ENCODE measurements around the gene TOP2B.

TOP2B gene

DNA sequence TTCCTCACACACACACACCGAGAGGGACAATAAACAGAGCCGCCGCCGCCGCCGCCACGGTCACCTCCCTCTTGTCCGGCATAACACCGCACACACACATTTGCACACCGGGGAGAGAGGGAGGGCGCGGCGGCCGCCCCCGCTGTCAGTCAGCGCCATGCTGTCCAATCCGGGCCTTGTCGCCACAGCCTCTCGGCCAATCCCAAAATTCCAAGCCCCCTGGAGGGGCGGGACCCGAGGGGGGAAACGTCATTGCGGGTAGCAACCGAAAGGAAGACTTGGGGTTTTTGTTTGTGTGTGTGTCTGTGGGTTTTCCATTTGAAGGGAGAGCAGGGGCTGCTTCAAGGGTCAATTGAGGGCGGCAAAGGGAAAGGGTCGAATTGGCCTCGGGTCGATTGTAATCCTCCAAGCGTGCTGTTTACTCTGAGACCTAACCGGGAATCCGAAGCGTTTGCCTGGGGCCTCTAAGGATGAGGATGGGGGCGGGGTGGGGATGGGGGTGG lies at the start of gene TOP2B:
Gene TOP2B, minus strand, starts transcription at position 96 of the 503 bp plus-strand sequence. CDS start 610 bp downstream, outside the sequence.
- peak; percentile 77 for DNase-seq

DNA sequence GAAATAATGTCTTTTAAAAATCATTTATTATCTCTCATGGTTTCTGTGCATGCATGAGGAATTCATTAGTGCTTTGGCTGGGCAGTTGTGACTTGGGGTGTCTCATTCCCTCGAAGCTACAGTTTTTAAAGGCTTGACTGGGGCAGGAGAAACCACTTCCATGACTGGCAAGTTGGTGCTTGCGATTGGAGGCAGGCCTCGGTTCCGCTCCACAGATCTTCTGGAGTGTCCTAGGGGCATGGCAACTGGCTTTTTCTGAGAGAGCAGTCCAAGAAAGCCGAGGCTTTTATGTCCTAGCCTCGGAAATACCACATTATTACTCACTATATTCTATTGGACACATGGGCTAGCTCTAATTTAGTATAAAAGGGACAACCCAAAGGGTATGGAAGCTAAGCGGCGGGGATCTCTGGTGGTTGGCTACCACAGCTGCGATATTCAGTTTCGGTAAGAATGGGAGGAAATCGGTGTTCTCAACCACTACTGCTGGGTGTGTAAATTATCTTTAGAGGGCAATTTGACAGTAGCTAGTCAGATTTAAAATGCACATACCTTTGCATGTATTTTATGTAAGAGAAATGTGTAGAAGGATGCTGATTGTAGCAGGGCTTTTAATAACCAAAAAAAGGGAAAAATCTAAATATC lies 48.8 kb upstream of the TOP2B start:
- no peak for DNase-seq

- DNase-seq, result no peak
These were observed 46.4 kb upstream of the TOP2B start for GRCh38 chr3:25711090-25711489.

DNA sequence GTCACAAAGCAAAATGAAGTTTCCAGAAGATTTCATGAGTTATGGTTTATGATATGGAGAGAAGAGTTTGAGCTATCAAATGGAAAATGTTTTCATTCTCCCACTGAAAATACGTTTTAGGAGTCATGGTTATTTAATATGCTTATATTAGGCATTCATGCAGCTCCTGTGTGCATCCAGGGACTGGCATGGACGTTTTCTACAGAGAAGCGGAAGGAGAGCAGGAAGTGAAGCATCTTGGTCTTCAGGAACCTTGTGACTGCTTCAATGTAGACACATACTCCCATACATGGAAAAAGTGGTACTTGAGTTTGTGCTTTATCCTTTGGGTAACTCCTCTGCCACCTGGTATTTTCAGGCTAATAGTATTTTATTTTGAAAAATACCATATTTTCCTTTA lies 43.3 kb upstream of the TOP2B start:
- DNase-seq, result no peak

DNA sequence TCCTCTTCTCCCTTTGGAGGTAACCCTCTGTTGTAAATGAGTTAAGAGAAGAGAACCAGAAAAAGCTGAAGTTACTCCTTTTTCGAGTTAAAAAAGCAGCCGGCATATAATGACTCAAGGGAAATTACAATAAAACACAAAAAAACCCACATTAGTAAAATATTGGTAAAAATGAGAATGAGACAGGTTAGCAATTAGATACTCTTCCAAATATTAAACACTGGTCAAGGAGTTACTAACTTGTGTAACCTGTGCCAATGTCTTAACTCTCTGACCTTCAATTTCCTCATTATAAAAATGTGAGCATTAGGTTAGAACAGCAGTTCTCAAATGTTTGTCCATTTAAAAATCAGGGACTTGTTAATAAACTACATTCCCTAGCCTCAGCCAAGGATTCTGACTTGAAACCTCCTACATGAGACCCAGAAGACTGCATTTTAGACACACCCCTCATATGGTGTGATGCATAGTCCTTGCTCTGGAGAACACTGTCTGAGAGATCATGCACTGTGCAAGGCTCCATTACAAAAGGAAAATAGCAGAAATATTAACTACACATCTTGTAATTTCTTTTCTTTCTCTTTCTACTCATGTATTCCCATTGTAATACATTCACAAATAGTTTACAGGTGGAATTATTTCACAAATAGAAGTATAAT lies 42.7 kb upstream of the TOP2B start:
- DNase-seq, result no peak

GRCh38 chr3:25706213-25706612 lies 41.5 kb upstream of the TOP2B start:
- no peak for DNase-seq

DNA sequence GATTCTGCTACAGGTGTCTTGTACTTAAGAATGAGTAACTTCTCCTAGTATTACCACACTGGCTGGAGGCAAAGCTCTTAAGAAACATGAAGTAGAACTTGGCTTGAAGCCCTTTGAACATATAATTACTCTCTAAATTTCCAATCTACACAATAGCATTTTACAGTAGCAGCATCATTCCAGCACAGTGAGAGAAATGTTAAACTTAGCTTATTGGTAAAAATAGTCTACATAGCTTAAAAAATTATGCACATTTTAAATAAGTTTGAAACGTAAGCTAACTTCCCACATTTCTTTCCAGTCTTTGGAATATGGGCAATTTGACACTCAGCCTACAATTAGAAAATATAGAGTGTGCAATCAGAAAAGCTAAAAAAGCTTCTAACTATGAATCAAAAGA lies 32.8 kb upstream of the TOP2B start:
- no peak for DNase-seq

GRCh38 chr3:25695731-25696420 lies 31.2 kb upstream of the TOP2B start:
- DNase-seq, result no peak

DNA sequence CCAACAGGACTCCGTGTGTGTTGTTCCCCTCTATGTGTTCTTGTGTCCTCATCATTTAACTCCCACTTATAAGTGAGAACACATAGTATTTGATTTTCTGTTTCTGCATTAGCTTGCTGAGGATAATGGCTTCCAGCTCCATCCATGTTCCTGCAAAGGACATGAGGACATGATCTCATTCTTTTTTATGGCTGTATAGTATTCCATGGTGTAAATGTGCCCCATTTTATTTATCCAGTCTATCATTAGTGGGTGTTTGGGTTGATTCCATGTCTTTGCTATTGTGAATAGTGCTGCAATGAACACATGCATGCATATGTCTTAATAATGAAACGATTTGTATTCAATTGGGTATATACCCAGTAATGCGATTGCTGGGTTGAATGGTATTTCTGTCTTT lies 28.5 kb upstream of the TOP2B start:
- no peak for DNase-seq

DNA sequence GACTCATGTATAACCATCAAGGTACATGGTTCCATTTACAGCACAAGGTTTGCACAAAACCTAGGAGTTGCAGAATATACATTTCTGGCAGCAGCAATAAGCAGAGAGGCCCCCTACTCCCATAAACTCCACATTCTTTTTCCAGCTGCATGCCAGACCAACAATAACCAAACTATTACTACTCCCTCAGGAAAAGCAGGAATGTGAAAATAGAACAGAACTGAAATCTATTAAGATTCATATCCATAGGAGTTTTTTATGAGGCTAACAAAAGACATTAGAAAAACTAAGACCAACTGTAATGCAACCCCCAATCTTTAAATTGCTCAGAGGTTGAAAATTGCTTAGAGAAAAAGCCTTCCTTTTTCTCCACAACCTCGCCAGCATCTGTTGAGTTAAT lies 27.6 kb upstream of the TOP2B start:
- no peak for DNase-seq

GRCh38 chr3:25690768-25691533 lies 26.2 kb upstream of the TOP2B start:
- DNase-seq, result no peak

DNA sequence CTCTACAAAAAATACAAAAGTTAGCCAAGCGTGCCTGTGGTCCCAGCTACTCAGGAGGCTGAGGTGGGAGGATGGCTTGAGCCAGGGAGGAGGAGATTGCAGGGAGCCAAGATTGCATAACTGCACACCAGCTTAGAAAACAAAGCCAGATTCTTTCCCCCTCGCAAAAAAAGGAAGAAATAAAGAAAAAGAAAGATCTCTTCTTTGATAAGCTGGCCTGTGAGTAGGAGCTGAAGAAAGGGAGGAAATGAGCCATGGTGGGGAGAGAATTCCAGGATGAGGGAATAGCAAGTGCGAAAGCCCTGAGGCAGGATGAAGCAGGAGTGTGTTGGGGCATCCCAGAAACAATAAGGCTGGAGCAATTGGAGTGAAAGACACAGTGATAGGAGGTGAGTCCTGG lies 24.5 kb upstream of the TOP2B start:
- DNase-seq, result no peak

- DNase-seq, result no peak
These were observed 23.0 kb upstream of the TOP2B start for GRCh38 chr3:25687742-25688141.

DNA sequence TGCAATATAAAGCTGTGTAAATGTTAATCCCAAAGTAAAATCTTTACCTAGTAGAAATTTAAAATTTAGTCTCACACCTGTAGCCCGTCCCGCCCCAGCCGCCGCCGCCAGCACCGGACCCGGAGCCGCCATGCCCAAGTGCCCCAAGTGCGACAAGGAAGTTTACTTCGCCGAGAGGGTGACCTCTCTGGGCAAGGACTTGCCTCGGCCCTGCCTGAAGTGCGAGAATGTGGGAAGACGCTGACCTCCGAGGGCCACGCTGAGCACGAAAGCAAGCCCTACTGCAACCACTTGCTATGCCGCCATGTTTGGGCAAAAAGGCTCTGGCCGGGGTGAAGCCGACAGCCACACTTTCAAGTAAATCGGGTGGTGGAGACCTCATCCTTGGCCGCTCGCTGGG lies 22.1 kb upstream of the TOP2B start:
- DNase-seq, result no peak

GRCh38 chr3:25683882-25684281 lies 19.2 kb upstream of the TOP2B start:
- DNase-seq, result no peak

DNA sequence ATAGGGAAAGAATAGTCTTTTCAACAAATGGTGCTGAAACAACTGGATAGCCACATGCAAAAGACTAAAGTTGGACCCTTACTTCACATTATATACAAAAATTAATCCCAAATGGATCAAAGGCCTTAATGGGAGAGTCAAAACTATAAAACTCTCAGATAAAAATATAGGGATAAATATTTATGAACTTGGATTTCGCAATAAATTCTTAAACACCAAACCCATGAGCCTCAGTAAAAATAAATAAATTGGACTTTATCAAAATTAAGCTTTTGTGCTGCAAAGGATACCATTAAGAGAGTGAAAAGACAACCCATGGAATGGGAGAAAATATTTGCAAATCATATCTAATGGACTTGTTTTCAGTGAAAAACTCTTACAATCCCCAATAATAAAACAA lies 18.7 kb upstream of the TOP2B start:
- DNase-seq, result no peak

- no peak for DNase-seq
These were observed 15.1 kb upstream of the TOP2B start for GRCh38 chr3:25679642-25680302.

DNA sequence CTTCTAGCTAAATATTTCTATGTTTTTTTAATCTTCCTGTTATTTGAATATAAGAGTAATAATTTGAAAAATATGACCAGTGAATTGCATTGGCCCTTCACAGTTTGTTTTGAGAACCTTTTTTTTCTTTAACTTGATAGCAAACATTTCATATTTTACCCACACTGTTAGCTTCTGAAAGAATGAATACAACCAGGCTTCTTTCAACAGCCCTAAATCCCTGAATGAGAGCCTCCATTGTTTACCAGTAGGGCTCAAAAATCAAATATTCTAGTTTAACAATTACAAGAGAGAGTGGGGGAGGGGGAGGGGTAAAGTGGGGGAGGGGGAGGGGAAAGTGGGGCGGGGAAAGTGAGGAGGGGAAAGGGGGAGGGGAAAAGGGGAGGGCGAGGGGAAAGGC lies 14.5 kb upstream of the TOP2B start:
- no peak for DNase-seq

DNA sequence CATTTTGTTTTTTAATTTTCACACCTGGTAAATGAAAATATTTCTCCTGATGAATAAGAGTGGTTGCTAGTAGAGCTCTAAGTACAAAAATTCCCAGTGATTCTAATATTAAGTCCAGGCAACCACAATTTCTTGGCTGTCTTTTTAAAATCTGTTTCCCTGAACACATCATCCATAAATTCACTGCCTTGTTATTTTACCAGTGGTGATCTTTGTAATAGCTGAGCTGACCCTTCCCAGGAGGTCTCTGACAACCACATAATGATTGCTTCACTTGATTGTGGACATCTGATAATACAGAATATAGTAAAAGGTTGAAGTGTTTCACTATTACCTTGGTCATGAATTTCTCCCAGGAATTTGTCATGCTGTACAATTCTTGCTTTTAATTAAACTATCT lies 13.9 kb upstream of the TOP2B start:
- DNase-seq, result no peak

GRCh38 chr3:25677121-25677520 lies 12.4 kb upstream of the TOP2B start:
- no peak for DNase-seq

- DNase-seq, result no peak
These were observed 10.0 kb upstream of the TOP2B start for GRCh38 chr3:25674670-25675069.

- DNase-seq, result no peak
These were observed 9.1 kb upstream of the TOP2B start for GRCh38 chr3:25673738-25674298.
